T47D (cell line): ENCODE results near the gene NEB.
"Not testable (repeated sequence)": the region's sequence is repeated elsewhere in the genome, so short reads cannot be mapped to it uniquely, and the experiment has no call there.

ENCODE experiments used
- DNase-seq, 2 experiments: peaks; one replicate each; pipeline versions ENCODE4 v3.0.0 to v3.0.0-alpha.2; 2011 to 2012; ENCODE audit warnings: low read depth in 1 of 2, low spot score in 1 of 2
- JUND ChIP-seq: IDR thresholded peaks from 2 replicates; pipeline ENCODE4 v1.6.1; 2012; ENCODE audit warnings: low read depth
- in situ Hi-C: cut with HindIII; loops from 2 replicates; pipeline ENCODE4 v1.10.0; 2016; ENCODE audit warnings: low sequenced_read_pairs, low pct_unique_long_range_greater_than_20kb

NEB gene

DNA sequence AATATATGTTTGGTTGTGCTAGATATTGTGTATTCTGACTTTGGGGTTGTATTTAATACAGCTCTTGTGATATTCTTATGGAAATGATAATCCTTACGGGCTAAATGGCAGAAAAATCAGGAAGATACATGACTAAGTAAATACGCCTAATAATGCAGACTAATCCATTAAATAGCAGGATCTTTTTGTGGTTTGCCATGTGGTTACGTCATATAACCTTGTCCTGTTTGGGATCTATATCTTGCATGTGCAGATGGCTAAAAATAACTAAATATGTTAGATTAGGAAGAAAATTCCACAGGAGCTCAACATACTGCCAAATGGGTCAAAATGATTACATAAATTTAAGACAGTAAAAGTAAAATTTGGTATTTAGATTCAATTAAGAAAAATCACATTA, 83.0 kb downstream of the NEB start:
- DNase-seq, result no peak
- TF ChIP-seq JUND, result no peak
- in situ Hi-C loops, result no loop called here

DNA sequence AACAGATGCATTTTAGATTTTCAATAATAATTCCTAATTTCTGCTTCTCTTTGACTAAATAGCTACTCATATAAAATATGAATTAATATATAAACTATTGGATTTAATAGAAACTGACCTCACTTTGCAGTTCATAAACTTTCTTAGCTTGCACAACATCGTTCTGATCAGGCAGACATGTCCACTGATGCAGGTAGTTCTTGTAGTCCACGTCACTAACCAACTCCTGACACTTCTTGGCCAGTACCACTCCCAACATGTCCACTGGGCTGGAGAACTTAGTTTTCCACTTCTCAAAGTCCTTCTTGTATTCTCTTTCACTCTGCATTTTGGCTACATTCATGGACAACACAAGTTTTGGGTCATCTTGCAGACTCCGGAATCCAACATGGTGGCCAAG, 83.8 kb downstream of the NEB start:
- TF ChIP-seq JUND, result no peak
- in situ Hi-C loops, result no loop called here
- DNase-seq, result no peak

DNA sequence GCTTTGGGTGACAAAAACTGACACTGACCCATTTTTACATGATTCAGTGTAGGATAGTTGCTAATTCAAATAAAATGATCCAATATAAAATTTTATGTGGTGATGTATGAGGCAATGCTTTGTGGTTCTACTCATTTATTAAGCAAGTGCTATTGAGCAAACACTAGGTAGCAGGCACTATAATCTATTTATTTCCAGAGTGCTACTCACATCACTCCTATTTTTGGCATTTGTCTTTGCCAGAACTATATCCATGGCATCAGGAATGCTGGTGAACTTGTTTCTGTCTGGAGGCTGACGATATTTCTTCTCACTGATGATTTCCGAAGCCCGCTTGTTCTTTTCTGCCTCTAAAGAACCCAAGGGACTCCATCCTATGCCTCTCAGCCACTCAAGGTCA, 84.3 kb downstream of the NEB start:
- no peak for DNase-seq
- TF ChIP-seq JUND, result no peak
- in situ Hi-C loops, result no loop called here

DNA sequence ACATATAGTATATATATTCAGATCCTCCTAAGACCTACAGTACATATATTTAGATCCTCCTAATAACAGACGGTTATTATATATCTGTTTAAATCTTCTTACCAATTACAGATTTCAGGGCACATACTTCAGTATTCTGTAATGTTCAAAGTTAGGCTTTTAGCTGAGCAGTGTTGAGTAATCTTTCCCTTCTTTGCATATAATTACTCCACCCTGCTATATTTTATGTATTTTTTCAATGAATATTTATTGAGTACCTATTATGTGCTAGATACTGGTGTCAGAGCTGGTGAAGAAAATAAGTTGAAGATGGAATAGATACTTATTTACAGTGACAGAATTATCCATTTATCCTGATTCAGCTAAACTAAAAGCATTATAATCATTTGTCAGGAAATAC, 84.9 kb downstream of the NEB start:
- in situ Hi-C loops, result no loop called here
- no peak for DNase-seq

DNA sequence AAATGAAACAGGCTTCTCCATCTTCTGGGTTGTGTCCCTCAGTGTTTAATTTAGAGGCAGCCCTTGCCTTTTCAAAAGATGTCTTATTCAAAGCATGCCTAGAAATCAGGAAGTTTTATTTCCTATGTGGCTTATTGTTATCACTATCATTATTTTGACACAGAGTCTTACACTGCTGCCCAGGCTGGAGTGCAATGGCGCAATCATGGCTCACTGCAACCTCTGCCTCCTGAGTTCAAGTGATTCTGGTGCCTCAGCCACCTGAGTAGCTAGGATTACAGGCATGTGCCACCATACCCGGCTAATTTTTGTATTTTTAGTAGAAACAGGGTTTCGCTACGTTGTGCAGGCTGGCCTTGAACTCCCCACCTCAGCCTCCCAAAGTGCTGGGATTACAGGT, 87.8 kb downstream of the NEB start:
- in situ Hi-C loops, DNase-seq: not testable (repeated sequence)

More for the DNA sequence above, 84.9 kb downstream of the NEB start:
- TF ChIP-seq JUND, result no peak

DNA sequence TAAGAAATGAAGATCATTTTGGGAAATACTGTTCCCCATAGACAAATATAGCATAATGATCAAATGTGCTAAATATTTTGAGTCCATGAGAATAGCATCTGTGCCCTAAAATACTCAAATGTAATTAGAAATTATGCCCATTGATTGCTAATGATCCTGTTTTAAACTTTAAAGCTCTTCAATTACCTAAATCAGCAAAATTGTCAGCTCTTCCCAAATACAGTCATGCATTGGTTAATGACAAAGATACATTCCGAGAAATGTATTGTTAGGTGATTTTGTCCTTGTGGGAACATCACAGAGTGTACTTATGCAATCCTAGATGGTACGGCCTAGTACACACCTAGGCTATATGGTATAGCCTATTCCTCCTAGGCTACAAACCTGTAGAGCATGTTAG, 89.7 kb downstream of the NEB start:
- no peak for DNase-seq
- TF ChIP-seq JUND, result no peak
- in situ Hi-C loops, result no loop called here

DNA sequence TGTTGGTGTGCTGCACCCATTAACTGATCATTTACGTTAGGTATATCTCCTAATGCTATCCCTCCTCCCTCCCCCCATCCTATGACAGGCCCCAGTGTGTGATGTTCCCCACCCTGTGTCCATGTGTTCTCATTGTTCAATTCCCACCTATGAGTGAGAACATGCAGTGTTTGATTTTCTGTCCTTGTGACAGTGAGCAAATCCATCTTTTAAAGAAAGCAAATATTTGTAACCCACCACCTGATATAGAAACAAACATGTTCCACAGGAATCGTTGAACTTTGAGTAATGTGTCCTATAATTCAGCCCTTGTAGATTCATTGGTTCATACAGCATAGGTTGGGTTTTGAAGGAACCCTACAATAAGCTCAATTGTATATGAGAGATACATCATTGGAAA, 92.4 kb downstream of the NEB start:
- DNase-seq, in situ Hi-C loops: not testable (repeated sequence)

DNA sequence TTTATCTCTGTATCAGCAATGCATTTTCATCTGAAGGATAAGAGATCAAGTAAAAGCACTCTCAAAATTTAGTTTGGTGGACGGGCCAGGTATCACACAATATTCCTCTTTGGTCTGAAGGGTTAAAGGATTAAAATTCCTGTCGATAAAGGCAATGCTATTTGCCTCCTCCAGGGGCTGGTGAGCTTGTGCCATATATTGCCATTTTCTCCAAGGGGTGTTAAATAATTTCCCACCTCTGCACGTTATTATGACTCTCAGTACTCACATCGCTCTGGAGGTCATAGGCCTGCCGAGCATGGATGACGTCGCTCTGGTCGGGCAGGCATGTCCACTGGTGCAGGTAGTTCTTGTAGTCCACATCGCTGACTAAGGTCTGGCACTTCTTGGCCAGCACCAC, 94.2 kb downstream of the NEB start:
- no peak for TF ChIP-seq JUND
- DNase-seq, result no peak
- in situ Hi-C loops, result no loop called here

DNA sequence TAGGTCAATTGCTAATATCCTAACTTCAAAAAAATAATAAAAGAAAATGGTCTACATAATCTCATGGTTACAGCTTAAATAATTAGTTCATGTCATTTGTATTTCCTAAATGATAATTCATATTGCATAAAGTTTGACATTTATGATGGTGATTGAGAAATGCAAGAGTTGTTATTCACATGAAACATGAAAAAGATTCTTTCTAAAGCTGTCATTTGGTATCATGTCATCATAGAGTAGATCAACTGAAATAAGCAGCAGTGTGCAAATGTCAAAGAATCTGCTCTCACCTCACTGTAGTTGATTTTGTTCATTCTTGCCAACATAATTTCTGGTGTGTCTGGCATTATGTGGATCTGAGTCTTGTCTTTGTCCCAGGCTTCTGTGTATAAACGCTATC, 95.3 kb downstream of the NEB start:
- no peak for DNase-seq
- in situ Hi-C loops, result no loop called here
- no peak for TF ChIP-seq JUND

DNA sequence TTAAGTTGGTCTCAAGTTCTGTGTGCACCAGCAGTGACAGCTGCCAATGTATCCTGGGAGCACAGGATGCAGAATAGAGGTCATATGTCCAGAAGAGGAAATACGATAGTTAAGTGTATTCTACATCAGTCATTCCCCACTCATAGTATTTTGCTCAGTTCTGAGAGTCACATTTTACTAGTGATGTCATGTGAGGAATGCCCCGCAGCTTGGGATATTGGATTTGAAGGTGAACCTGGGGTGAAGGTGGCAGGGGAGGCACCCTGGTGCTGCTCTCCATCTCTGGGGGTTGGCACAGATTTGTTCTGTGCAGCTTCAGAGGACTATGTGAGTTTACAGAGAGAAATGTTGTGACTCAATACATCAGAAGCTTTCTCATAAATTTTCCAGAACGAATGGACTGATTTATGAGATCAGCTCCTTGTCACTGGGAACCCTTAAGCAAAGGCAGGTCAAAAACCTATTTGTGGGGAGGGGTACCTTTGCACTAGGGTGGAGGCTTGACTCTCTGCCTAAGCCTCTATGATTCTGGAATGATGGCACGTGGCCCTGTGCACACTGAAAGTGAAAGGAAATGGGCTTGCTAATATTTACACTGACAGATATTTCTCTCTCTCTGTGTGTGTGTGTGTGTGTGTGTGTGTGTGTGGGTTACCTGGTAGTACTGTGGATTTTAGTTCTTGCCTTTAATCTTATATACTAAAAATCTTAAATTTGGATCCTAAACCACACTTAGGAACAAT, 95.9 kb downstream of the NEB start:
- in situ Hi-C loops, result no loop called here
- TF ChIP-seq JUND, result no peak
- peak in 1 of 2 experiments; percentile 23 for DNase-seq

DNA sequence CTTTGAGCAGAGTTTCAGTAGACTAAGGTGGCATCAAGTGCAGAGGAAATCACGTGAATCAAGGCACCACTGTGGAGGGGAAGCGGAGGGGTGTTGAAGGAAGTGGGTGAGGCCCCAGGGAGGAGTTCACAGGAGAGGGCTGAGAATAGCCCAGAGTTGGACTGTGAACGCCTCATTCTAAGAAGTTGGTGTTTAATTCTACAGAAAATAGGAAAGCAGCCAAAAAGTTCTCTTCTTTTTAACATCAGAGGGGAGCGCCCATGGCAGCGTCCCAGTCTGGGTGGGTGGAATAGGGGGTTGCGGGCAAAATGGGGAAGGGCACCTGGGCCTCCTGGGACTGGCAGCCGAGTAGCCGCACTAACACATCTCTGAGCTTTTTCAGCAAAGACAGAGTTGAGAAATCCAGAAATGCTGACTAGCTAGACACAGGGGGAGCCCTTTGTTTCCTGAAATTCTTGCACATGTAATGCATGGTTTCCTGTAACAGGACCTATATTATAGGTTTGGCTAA, 97.0 kb downstream of the NEB start:
- no peak for DNase-seq
- in situ Hi-C loops, result no loop called here
- no peak for TF ChIP-seq JUND

DNA sequence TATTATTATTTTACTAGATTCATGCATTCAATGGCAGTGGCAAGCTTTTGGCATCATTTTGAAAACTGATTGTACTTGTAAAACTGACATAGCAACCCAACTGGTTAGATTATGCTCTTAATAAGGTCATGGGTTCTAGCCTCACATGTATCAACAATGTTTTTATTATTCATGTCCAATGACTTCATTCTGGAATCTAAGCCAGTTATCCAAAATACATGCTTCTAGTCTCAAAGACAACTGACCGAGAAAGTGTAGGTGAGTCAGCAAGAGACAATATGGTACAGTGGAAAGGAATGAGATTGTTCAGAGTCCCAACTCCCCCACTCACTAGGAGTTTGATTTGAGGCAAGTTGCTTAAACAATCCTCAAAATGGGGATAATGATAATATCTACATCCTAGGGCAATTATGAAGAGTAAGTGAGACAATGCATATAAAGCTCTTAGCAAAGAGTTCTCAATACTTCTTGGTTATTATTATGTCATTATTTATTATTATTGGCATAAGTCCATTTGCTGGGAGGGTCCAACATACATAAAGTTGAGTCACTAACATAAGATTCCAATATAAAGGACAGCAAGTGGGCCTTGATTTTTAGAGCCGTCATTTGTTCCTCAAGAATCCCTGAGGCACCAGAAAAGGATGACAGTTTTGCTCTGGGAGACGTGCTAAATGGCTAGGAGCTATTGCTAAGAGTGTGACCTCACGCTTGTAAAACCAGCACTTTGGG, 99.4 kb downstream of the NEB start:
- DNase-seq, result no peak
- no peak for TF ChIP-seq JUND
- in situ Hi-C loops, result no loop called here

DNA sequence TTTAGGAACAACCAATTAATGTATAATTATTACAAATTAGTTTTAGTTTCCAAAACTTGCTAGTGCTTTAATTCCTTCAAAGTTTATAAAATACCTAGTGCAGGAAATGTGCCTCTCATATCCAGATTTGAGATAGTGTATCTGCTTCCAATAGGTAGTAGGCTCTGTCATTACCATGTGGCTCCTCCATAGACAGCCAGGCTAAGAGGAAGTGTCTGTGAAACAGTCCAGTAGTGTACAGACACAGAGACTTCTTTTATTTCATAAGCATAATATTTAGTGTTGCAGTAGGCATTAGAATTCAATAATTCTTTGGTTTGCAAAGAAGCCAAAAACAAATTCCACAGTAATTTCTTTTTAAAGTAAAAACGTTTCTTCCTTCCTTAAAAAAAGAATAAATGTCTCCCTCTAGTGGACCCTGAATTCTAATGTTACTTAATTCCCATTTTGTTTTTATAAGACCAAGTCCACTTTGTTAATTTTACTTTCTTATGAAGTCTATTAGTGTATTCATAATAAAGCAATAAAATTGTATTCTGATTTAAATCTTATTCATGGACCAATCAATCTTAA, 101.2 kb downstream of the NEB start:
- DNase-seq, result peak in 1 of 2 experiments; percentile 11
- in situ Hi-C loops, result no loop called here
- TF ChIP-seq JUND, result no peak
